K562 (cell line): ENCODE measurements around the gene GIMAP8. TPM values are rescaled to one million over a fixed set of nuclear protein-coding genes. Genes with fewer than 3 reads are reported as not detected.

Experiments
- ATAC-seq: fragments of 200-7000 bp; cut with Tn5 transposase; 3 replicates; pipeline ENCODE4 v1.9.1; 2020; ENCODE audit warnings: moderate library complexity
- BruUV-seq: library from RNA; stranded (reverse); fragments of 400-500 nt; replicated peaks from 2 replicates; lab custom pipeline; 2021; lab: Mats Ljungman, UMichigan
- CTCF ChIA-PET: fragments of 300-600 bp; formaldehyde crosslinking; extraction: SDS; loops from one replicate; lab custom pipeline; 2021; ENCODE audit warnings: low intra/inter-chr PET ratio; lab: Yijun Ruan, JAX
- POLR2A ChIA-PET: fragments of 300-600, 350-650 bp; sonication (Branson Sonifier 250); formaldehyde crosslinking; extraction: SDS; loops from one replicate; lab custom pipeline; 2021; ENCODE audit warnings: antibody characterized with exemption, inconsistent platforms; lab: Yijun Ruan, JAX
- DNase-seq, 4 experiments: peaks; one replicate each; pipeline versions ENCODE4 v3.0.0 to v3.0.0-alpha.2; 2011 to 2018; ENCODE audit warnings: low spot score in 3 of 4, mixed read lengths in 3 of 4; ENCODE audit errors: extremely low read depth in 1 of 4
- FAIRE-seq: peaks from 2 replicates; lab custom pipeline; 2011; peaks lifted over from hg19 to GRCh38; lab: Jason Lieb, UNC
- H2AFZ ChIP-seq: 2 replicates; pipeline ENCODE4 v1.6.0; 2011; ENCODE audit warnings: low read depth, low read length, control low read depth, inconsistent platforms
- H3K27ac ChIP-seq: fragments of 200-600 bp; 3 replicates; pipeline ENCODE4 v1.8.0; 2011; ENCODE audit warnings: low read depth, mild to moderate bottlenecking, control low read depth, inconsistent platforms, low read length, moderate library complexity, mixed read lengths; ENCODE audit errors: extremely low read depth
- H3K27me3 ChIP-seq, 2 experiments: fragments of 300-600 bp in 1 of 2; 2 replicates in 1 of 2; 3 replicates in 1 of 2; pipeline versions ENCODE4 v1.6.0 to v1.8.0; 2011; ENCODE audit warnings: inconsistent platforms in 2 of 2, low read length in 2 of 2, mild to moderate bottlenecking in 1 of 2, mixed read lengths in 1 of 2, moderate library complexity in 1 of 2; ENCODE audit not compliant: control insufficient read depth in 2 of 2, insufficient read depth in 2 of 2
- H3K36me3 ChIP-seq: fragments of 300-600 bp; 3 replicates; pipeline ENCODE4 v1.8.0; 2011; ENCODE audit warnings: mild to moderate bottlenecking, low read length, inconsistent platforms; ENCODE audit not compliant: control insufficient read depth, insufficient read depth
- H3K4me1 ChIP-seq, 2 experiments: fragments of 200-600 bp in 1 of 2; replicated peaks in 1 of 2; 2 replicates in 1 of 2; 3 replicates in 1 of 2; pipeline versions ENCODE4 v1.5.1 to v1.8.0; 2011; ENCODE audit warnings: inconsistent platforms in 2 of 2, low read length in 2 of 2, mild to moderate bottlenecking in 1 of 2, mixed read lengths in 1 of 2, moderate library complexity in 1 of 2; ENCODE audit not compliant: control insufficient read depth in 2 of 2, insufficient read depth in 2 of 2
- H3K4me2 ChIP-seq: 2 replicates; pipeline ENCODE4 v1.6.1; 2011; ENCODE audit warnings: low read length, control low read depth, inconsistent platforms, mixed read lengths; ENCODE audit not compliant: insufficient read depth
- H3K4me3 ChIP-seq: fragments of 200-600 bp; sonication (generic), shearing (Covaris generic); 2 replicates; pipeline ENCODE4 v1.5.1; 2016; ENCODE audit warnings: control low read depth, inconsistent platforms
- H3K79me2 ChIP-seq: fragments of 200-600 bp; 3 replicates; pipeline ENCODE4 v1.8.0; 2011; ENCODE audit warnings: low read length, inconsistent platforms; ENCODE audit not compliant: control insufficient read depth, insufficient read depth
- H3K9ac ChIP-seq, 2 experiments: 2 replicates each; pipeline versions ENCODE4 v1.6.0 to v1.6.1; 2011; ENCODE audit warnings: low read depth in 2 of 2, low read length in 2 of 2, control low read depth in 1 of 2, inconsistent platforms in 1 of 2, mild to moderate bottlenecking in 1 of 2, mixed read lengths in 1 of 2; ENCODE audit not compliant: insufficient read depth in 1 of 2
- H3K9me1 ChIP-seq: one replicate; pipeline ENCODE4 v1.6.0; 2011; ENCODE audit warnings: inconsistent platforms, mild to moderate bottlenecking, low read length, moderate library complexity; ENCODE audit not compliant: control insufficient read depth, insufficient read depth
- H3K9me3 ChIP-seq: replicated peaks from 2 replicates; pipeline ENCODE4 v1.5.1; 2011; ENCODE audit warnings: low read depth, low read length, inconsistent platforms; ENCODE audit not compliant: control insufficient read depth, insufficient read depth
- H4K20me1 ChIP-seq: replicated peaks from 2 replicates; pipeline ENCODE4 v1.6.1; 2011; ENCODE audit warnings: low read length, inconsistent platforms, mixed read lengths; ENCODE audit not compliant: control insufficient read depth, insufficient read depth
- BDP1 ChIP-seq: IDR thresholded peaks from 3 replicates; pipeline ENCODE4 v1.6.1; 2011; ENCODE audit not compliant: insufficient read length, insufficient read depth
- NBN ChIP-seq: fragments of 450-650 bp; IDR thresholded peaks from 2 replicates; pipeline ENCODE4 v1.6.1; 2016; ENCODE audit warnings: low read depth, mild to moderate bottlenecking
- ZNF79 ChIP-seq: fragments of 250-450 bp; sonication (Bioruptor Pico); IDR thresholded peaks from 2 replicates; pipeline ENCODE4 v1.4.0; 2020; ENCODE audit warnings: low read depth, mild to moderate bottlenecking, moderate library complexity
- WGBS: fragments of 100-300 bp; shearing (Covaris generic); methylation state at CpG from one replicate; pipeline ENCODE4 v1.1.6; 2016; ENCODE audit warnings: low coverage, mixed read lengths; ENCODE audit not compliant: insufficient coverage; ENCODE audit errors: missing lambda C conversion rate; 5-methylcytosine and 5-hydroxymethylcytosine counted together
- in situ Hi-C: fragments of 300-500 bp; cut with MboI; formaldehyde crosslinking; loops from 4 replicates; pipeline ENCODE4 v1.15.0; 2018; ENCODE audit warnings: inconsistent platforms, mixed read lengths
- intact Hi-C: fragments of 100-400 bp; cut with micrococcal nuclease; formaldehyde crosslinking; loops from 2 replicates; pipeline ENCODE4 v1.14.2; 2022
- polyA plus RNA-seq, 8 experiments: library from polyadenylated mRNA; depleted of rRNA in 4 of 8; stranded (reverse) in 5 of 8; unstranded in 3 of 8; fragments of >200 nt; fragmentation: Nextera tagmentation in 2 of 8; fragmentation: Illumina TruSeq in 1 of 8; extraction: Ambion mirVana in 2 of 8; extraction: Trizol in 1 of 8; gene quantifications; 2 replicates each; pipeline versions ENCODE4 v1.2.1 to v1.2.3, GENCODE V29; 2011 to 2014; ENCODE audit warnings: inconsistent platforms in 1 of 8, missing spikeins in 1 of 8
- total RNA-seq, 7 experiments: library from RNA; depleted of rRNA in 6 of 7; stranded (reverse); fragments of >200 nt in 6 of 7; fragmentation: Illumina TruSeq in 2 of 7; extraction: Trizol in 2 of 7; gene quantifications; 2 replicates each; pipeline versions ENCODE4 v1.2.1 to v1.2.3, GENCODE V29; 2011 to 2021; ENCODE audit warnings: low replicate concordance in 1 of 7
- TF ChIP-seq, protein P1 (sequence below), 2 experiments: IDR thresholded peaks; 2 replicates each; pipeline ENCODE4 v1.6.1; 2011; ENCODE audit warnings: borderline replicate concordance in 1 of 2, control low read depth in 1 of 2, low read depth in 1 of 2, low read length in 1 of 2, mild to moderate bottlenecking in 1 of 2, mixed read lengths in 1 of 2, moderate library complexity in 1 of 2; ENCODE audit not compliant: insufficient read depth in 1 of 2, insufficient read length in 1 of 2, poor library complexity in 1 of 2, severe bottlenecking in 1 of 2; ENCODE audit errors: extremely low read depth in 1 of 2
- TF ChIP-seq, protein P2 (sequence below): fragments of 250-450 bp; sonication (Bioruptor Pico); IDR thresholded peaks from 2 replicates; pipeline ENCODE4 v1.8.0; 2022; ENCODE audit warnings: moderate library complexity, mild to moderate bottlenecking, inconsistent platforms

Gene GIMAP8
- total and polyA plus RNA-seq, 9 of the 15 experiments (the other 6 are each of a cell fraction or from before 2014, with no cell fraction given), result not detected

DNA sequence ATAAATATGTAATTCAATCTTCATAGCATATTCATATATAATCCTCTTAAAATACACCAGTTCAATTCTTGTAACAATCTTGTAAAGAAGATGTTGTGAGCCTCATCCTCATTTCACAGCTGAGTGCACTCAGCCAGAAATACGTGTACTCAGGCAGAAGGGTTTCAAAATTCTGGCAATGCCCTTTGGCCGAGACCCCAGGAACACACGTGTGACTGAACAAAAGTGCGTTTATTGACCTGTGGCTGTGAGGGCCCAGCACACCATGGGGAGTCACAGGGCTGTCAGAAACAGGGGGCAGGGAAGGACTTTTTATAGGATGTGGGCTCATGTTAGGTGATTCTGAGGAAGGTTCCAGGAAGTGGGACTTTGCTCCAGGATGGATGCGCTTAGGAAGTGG lies 21.5 kb downstream of the GIMAP8 start:
- no peak for FAIRE-seq
- TF ChIP-seq, protein P1, sequence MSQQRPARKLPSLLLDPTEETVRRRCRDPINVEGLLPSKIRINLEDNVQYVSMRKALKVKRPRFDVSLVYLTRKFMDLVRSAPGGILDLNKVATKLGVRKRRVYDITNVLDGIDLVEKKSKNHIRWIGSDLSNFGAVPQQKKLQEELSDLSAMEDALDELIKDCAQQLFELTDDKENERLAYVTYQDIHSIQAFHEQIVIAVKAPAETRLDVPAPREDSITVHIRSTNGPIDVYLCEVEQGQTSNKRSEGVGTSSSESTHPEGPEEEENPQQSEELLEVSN (IDR thresholded peaks at IDR 0.05; ENCODE audit: borderline replicate concordance in 1 of 2, extremely low read depth in 1 of 2, insufficient read depth in 1 of 2, insufficient read length in 1 of 2, low read depth in 1 of 2, low read length in 1 of 2, poor library complexity in 1 of 2, severe bottlenecking in 1 of 2), result no peak
- no peak for TF ChIP-seq ZNF79 (CRISPR knock-in tag)
- no peak for TF ChIP-seq NBN
- no peak for TF ChIP-seq BDP1
- TF ChIP-seq, protein P2, sequence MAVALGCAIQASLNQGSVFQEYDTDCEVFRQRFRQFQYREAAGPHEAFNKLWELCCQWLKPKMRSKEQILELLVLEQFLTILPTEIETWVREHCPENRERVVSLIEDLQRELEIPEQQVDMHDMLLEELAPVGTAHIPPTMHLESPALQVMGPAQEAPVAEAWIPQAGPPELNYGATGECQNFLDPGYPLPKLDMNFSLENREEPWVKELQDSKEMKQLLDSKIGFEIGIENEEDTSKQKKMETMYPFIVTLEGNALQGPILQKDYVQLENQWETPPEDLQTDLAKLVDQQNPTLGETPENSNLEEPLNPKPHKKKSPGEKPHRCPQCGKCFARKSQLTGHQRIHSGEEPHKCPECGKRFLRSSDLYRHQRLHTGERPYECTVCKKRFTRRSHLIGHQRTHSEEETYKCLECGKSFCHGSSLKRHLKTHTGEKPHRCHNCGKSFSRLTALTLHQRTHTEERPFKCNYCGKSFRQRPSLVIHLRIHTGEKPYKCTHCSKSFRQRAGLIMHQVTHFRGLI (CRISPR knock-in tag), result no peak
- TF ChIP-seq, all 486 proteins: peak for 0
- Histone ChIP-seq H3K4me1 (no peaks in the 10 kb centered on the region), H3K4me3 (no peak overlapping the region), H2AFZ (no peak overlapping the region), H3K27me3 (peaks cover 36 to 46% of the 10 kb centered on the region in 2 experiments), H3K4me2 (no peak overlapping the region), H3K79me2 (no peaks in the 10 kb centered on the region), H4K20me1 (no peaks in the 10 kb centered on the region), H3K36me3 (no peaks in the 10 kb centered on the region), H3K27ac (no peak overlapping the region), H3K9me1 (no peaks in the 10 kb centered on the region), H3K9me3 (no peaks in the 10 kb centered on the region), H3K9ac (no peak overlapping the region)
- ChIA-PET POLR2A (no interaction called here), CTCF (no interaction called here)
- intact Hi-C loops, result no loop called here
- in situ Hi-C loops, result no loop called here
- WGBS, result under 1% methylated on average over 5 of the region's 5 CpGs
- no peak for ATAC-seq
- no peak for DNase-seq
- no TSS peak for BruUV-seq
